Rectal smooth muscle tissue (tissue), 1 donor: ENCODE data around the gene MRPL11.
"Not testable (repeated sequence)": the region's sequence is repeated elsewhere in the genome, so short reads cannot be mapped to it uniquely, and the experiment has no call there.

Source experiments
- H3K27ac ChIP-seq: one replicate; pipeline ENCODE4 v1.7.0; 2013; ENCODE audit warnings: low read depth, low read length, inconsistent platforms
- H3K27me3 ChIP-seq: one replicate; pipeline ENCODE4 v1.7.0; 2013; ENCODE audit warnings: low read length; ENCODE audit not compliant: control insufficient read depth, insufficient read depth
- H3K36me3 ChIP-seq: one replicate; pipeline ENCODE4 v1.7.0; 2013; ENCODE audit warnings: low read length; ENCODE audit not compliant: control insufficient read depth, insufficient read depth
- H3K4me1 ChIP-seq: one replicate; pipeline ENCODE4 v1.7.0; 2013; ENCODE audit warnings: low read length; ENCODE audit not compliant: control insufficient read depth, insufficient read depth
- H3K4me3 ChIP-seq: one replicate; pipeline ENCODE4 v1.7.0; 2013; ENCODE audit warnings: low read length
- H3K9ac ChIP-seq: one replicate; pipeline ENCODE4 v1.7.0; 2013; ENCODE audit warnings: low read length

Gene MRPL11

DNA sequence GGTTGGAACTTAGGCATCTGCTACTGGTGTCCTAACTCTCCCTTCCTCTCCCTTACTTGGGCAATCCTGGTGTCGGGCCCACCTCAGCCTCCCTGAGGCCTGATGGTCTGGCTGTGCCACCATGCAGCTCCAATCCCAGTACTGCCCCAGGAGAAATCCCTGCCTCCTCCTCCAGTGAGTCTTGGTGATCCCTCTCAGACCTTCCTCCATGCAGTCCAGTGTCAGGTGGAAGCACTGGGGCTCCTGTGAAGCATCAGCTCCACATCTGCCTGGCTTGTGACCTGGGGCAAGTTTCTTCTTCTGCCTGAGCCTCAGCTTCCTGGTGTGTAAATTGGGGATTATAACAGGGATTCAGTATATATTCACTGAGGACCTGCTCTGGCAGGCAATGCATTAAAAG, 26.3 kb upstream of the MRPL11 start:
- Histone ChIP-seq H3K4me3 (no peak overlapping the region), H3K27me3 (no peaks in the 10 kb centered on the region), H3K36me3 (no peaks in the 10 kb centered on the region), H3K4me1 (peaks cover 6% of the 10 kb centered on the region), H3K9ac (no peak overlapping the region), H3K27ac (no peak overlapping the region)

GRCh38 chr11:66464116-66464515, 25.5 kb upstream of the MRPL11 start:
- H3K36me3 ChIP-seq, H3K27ac ChIP-seq, H3K4me1 ChIP-seq, H3K4me3 ChIP-seq, H3K27me3 ChIP-seq, H3K9ac ChIP-seq: not testable (repeated sequence)

GRCh38 chr11:66462911-66463310, 24.3 kb upstream of the MRPL11 start:
- Histone ChIP-seq H3K27ac (no peak overlapping the region), H3K9ac (no peak overlapping the region), H3K4me1 (peaks cover 5% of the 10 kb centered on the region), H3K27me3 (no peaks in the 10 kb centered on the region), H3K36me3 (no peaks in the 10 kb centered on the region), H3K4me3 (no peak overlapping the region)

GRCh38 chr11:66462010-66462409, 23.4 kb upstream of the MRPL11 start:
- H3K27me3 ChIP-seq, result no peaks in the 10 kb centered on the region
- H3K36me3 ChIP-seq, result no peaks in the 10 kb centered on the region
- H3K27ac ChIP-seq, result no peak overlapping the region
- H3K4me3 ChIP-seq, result no peak overlapping the region
- H3K4me1 ChIP-seq, result no peaks in the 10 kb centered on the region
- H3K9ac ChIP-seq, result no peak overlapping the region

GRCh38 chr11:66459138-66459778, 20.6 kb upstream of the MRPL11 start:
- no peak overlapping the region for H3K9ac ChIP-seq
- H3K4me1 ChIP-seq, result no peaks in the 10 kb centered on the region
- no peak overlapping the region for H3K4me3 ChIP-seq
- no peaks in the 10 kb centered on the region for H3K36me3 ChIP-seq
- H3K27me3 ChIP-seq, result no peaks in the 10 kb centered on the region
- no peak overlapping the region for H3K27ac ChIP-seq

GRCh38 chr11:66457826-66458225, 19.2 kb upstream of the MRPL11 start:
- Histone ChIP-seq H3K9ac (no peak overlapping the region), H3K27ac (no peak overlapping the region), H3K4me3 (no peak overlapping the region), H3K4me1 (no peaks in the 10 kb centered on the region), H3K36me3 (no peaks in the 10 kb centered on the region), H3K27me3 (no peaks in the 10 kb centered on the region)

- H3K36me3 ChIP-seq, result no peaks in the 10 kb centered on the region
- H3K27me3 ChIP-seq, result no peaks in the 10 kb centered on the region
- no peaks in the 10 kb centered on the region for H3K4me1 ChIP-seq
- H3K27ac ChIP-seq, result no peak overlapping the region
- no peak overlapping the region for H3K9ac ChIP-seq
- H3K4me3 ChIP-seq, result no peak overlapping the region
Observed at GRCh38 chr11:66454828-66455227, 16.2 kb upstream of the MRPL11 start.

DNA sequence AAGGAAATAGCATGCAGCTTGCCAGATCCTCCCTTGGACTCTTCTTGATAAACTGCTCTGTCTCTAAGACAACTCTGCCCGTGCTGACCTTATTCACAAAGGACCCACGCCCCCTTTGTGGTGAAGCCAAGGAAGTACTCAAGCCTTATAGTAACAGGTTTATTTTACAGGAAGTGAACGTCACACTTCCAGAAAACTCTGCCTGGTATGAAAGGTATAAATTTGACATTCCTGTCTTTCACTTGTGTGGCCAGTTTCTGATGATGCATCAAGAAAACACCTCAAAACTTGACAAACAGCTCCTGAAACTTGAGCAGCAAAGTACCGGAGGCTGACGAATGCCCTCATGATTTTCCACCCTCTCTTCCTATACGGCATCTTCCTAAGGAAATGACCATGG, 15.6 kb upstream of the MRPL11 start:
- H3K27me3 ChIP-seq, result no peaks in the 10 kb centered on the region
- no peaks in the 10 kb centered on the region for H3K36me3 ChIP-seq
- no peak overlapping the region for H3K4me3 ChIP-seq
- H3K9ac ChIP-seq, result no peak overlapping the region
- no peaks in the 10 kb centered on the region for H3K4me1 ChIP-seq
- H3K27ac ChIP-seq, result no peak overlapping the region

DNA sequence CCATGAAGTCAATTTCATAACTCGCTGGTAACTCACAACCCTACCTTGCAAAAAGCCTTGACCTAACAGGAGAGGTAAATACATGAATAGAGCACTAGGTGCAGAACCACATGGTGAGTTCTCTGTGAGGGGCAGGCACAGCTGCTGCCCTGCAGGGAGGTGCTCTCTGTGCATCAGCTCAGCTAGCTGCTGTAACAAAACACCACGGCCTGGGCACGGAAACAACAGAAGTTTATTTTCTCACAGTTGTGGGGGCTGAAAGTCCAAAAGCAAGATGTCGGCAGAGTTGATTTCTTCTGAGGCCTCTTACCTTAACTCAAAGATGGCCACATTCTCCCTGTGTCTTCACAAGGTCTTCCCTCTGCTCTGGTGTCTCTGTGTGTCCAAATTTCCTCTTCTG, 13.0 kb upstream of the MRPL11 start:
- H3K36me3 ChIP-seq, result no peaks in the 10 kb centered on the region
- no peak overlapping the region for H3K4me3 ChIP-seq
- H3K27ac ChIP-seq, result no peak overlapping the region
- no peaks in the 10 kb centered on the region for H3K27me3 ChIP-seq
- no peaks in the 10 kb centered on the region for H3K4me1 ChIP-seq
- H3K9ac ChIP-seq, result no peak overlapping the region

- Histone ChIP-seq H3K4me1 (no peaks in the 10 kb centered on the region), H3K27me3 (no peaks in the 10 kb centered on the region), H3K36me3 (no peaks in the 10 kb centered on the region), H3K4me3 (no peak overlapping the region), H3K9ac (no peak overlapping the region), H3K27ac (no peak overlapping the region)
Observed at GRCh38 chr11:66450560-66450959, 11.9 kb upstream of the MRPL11 start.

DNA sequence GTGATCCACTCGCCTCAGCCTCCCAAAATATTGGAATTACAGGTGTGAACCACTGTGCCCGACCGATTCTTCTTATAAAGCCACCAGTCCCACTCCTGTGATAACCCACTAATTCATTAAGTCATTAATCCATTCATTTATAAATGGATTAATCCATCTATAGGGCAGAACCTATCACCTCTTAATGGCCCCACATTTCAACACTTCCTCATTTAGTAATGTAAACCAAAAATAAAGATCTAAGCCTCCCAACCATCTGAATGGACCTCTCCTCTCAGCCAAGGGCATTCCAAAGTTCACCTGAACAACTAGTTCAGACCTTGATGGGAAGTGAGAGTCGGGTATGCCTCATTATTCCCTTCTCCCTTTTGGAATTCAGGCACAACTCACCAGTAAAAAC, 9.9 kb upstream of the MRPL11 start:
- H3K4me3 ChIP-seq, result no peak overlapping the region

GRCh38 chr11:66447012-66447411, 8.4 kb upstream of the MRPL11 start:
- no peaks in the 10 kb centered on the region for H3K36me3 ChIP-seq
- H3K4me3 ChIP-seq, result no peak overlapping the region
- no peaks in the 10 kb centered on the region for H3K4me1 ChIP-seq
- no peaks in the 10 kb centered on the region for H3K27me3 ChIP-seq
- H3K27ac ChIP-seq, result no peak overlapping the region
- H3K9ac ChIP-seq, result no peak overlapping the region

More for the DNA sequence above, 9.9 kb upstream of the MRPL11 start:
- H3K36me3 ChIP-seq, result no peaks in the 10 kb centered on the region
- H3K27me3 ChIP-seq, result no peaks in the 10 kb centered on the region
- H3K4me1 ChIP-seq, result no peaks in the 10 kb centered on the region
- H3K9ac ChIP-seq, result no peak overlapping the region
- H3K27ac ChIP-seq, result no peak overlapping the region

DNA sequence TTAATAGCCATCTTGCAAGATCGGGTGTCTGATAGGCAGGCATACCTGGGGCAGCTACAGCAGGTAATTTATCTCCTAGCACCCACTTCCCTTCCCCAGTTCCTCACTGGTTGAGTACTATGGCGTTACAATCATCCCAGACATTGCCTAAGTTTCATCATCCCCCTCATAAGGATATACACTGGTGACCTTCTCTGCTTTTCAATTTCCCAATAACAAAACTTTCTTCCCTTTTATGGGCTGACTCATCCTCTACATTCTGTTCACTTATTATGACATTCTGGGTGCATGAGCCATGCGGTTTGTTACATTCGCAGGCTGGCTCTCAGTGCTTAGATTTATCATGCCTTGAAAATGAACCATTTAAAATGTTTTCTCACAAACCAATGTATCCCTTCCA, 5.0 kb upstream of the MRPL11 start:
- H3K9ac ChIP-seq, result no peak overlapping the region
- no peaks in the 10 kb centered on the region for H3K27me3 ChIP-seq
- no peaks in the 10 kb centered on the region for H3K36me3 ChIP-seq
- no peak overlapping the region for H3K4me3 ChIP-seq
- H3K27ac ChIP-seq, result no peak overlapping the region
- H3K4me1 ChIP-seq, result no peaks in the 10 kb centered on the region
